Measurements from ENCODE around the gene S100A14. TPM values are rescaled to one million over a fixed set of nuclear protein-coding genes. Genes with fewer than 3 reads are reported as not detected.
A peak's percentile ranks its signal among the peaks of the same experiment; 100 is the strongest.

Gene S100A14
- polyA plus RNA-seq (2013), result 20.0 and 21.0 TPM in 2 replicates

GRCh38 chr1:153616144-153616916 lies at the start of gene S100A14:
Gene S100A14 (minus strand): TSS chr1:153616325. CDS start chr1:153615858, 467 bp downstream.
- H3K79me2 ChIP-seq (ENCODE audit: control insufficient read depth, insufficient read depth, low read length, poor library complexity), result no peaks in the 10 kb centered on the region
- no peak within 1 kb of the TSS for H4K12ac ChIP-seq (ENCODE audit: low read depth, low read length)
- H3K79me1 ChIP-seq (ENCODE audit: low read length), result peaks cover 16% of the 10 kb centered on the region
- no CpG with 5 or more reads among the region's 10 CpGs for WGBS (ENCODE audit: extremely low coverage, insufficient coverage, insufficient read length)
- H3K9me3 ChIP-seq (ENCODE audit: insufficient read depth, low read depth, low read length), result no peaks in the 10 kb centered on the region
- H4K8ac ChIP-seq (ENCODE audit: low read depth, low read length), result peak within 1 kb of the TSS; percentile 62
- H3K36me3 ChIP-seq (ENCODE audit: control insufficient read depth in 1 of 2, insufficient read depth in 2 of 2, low read length in 2 of 2), result peaks cover 10 to 13% of the 10 kb centered on the region in 2 experiments
- H3K27ac ChIP-seq (ENCODE audit: low read depth, low read length), result no peak within 1 kb of the TSS
- no peak within 1 kb of the TSS for H3K23ac ChIP-seq (ENCODE audit: low read length)
- H3K14ac ChIP-seq (ENCODE audit: low read length), result peak within 1 kb of the TSS; percentile 44
- no peak within 1 kb of the TSS for H3K4me3 ChIP-seq (ENCODE audit: low read depth, low read length)
- peak within 1 kb of the TSS; percentile 19 for H3K4ac ChIP-seq (ENCODE audit: low read depth, low read length)
- no peak for DNase-seq
- no peak within 1 kb of the TSS for H2BK5ac ChIP-seq (ENCODE audit: low read depth, low read length, poor library complexity)
- no peak within 1 kb of the TSS for H3K4me2 ChIP-seq (ENCODE audit: low read length)
- H2BK12ac ChIP-seq (ENCODE audit: low read length), result peak within 1 kb of the TSS; percentile 76
- peak within 1 kb of the TSS; percentile 83 for H4K91ac ChIP-seq (ENCODE audit: low read depth, low read length)
- H2AFZ ChIP-seq (ENCODE audit: insufficient read depth, low read length, poor library complexity), result peak within 1 kb of the TSS; percentile 19
- no peaks in the 10 kb centered on the region for H3K27me3 ChIP-seq (ENCODE audit: insufficient read depth, low read length)
- H2AK5ac ChIP-seq (ENCODE audit: low read length), result peak within 1 kb of the TSS; percentile 81
- H3K9ac ChIP-seq (ENCODE audit: low read length), result no peak within 1 kb of the TSS
- peak within 1 kb of the TSS; percentile 38 for H3K18ac ChIP-seq (ENCODE audit: low read length)
- peaks cover 21 to 26% of the 10 kb centered on the region in 2 experiments for H3K4me1 ChIP-seq (ENCODE audit: control insufficient read depth in 1 of 2, insufficient read depth in 2 of 2, low read length in 2 of 2)
- H2BK120ac ChIP-seq (ENCODE audit: insufficient read depth, low read length, poor library complexity), result peak within 1 kb of the TSS; percentile 61

- H3K4me2 ChIP-seq (ENCODE audit: low read length), result no peak overlapping the region
- H3K4ac ChIP-seq (ENCODE audit: low read depth, low read length), result no peak overlapping the region
- no peak overlapping the region for H3K23ac ChIP-seq (ENCODE audit: low read length)
- H2AK5ac ChIP-seq (ENCODE audit: low read length), result no peak overlapping the region
- H3K4me1 ChIP-seq (ENCODE audit: control insufficient read depth in 1 of 2, insufficient read depth in 2 of 2, low read length in 2 of 2), result peaks cover 2% of the 10 kb centered on the region in 2 experiments
- H3K36me3 ChIP-seq (ENCODE audit: control insufficient read depth in 1 of 2, insufficient read depth in 2 of 2, low read length in 2 of 2), result peaks cover 41 to 65% of the 10 kb centered on the region in 2 experiments
- no peaks in the 10 kb centered on the region for H3K27me3 ChIP-seq (ENCODE audit: insufficient read depth, low read length)
- H3K9ac ChIP-seq (ENCODE audit: low read length), result no peak overlapping the region
- peaks cover 3% of the 10 kb centered on the region for H3K79me2 ChIP-seq (ENCODE audit: control insufficient read depth, insufficient read depth, low read length, poor library complexity)
- H4K91ac ChIP-seq (ENCODE audit: low read depth, low read length), result no peak overlapping the region
- no peak overlapping the region for H3K14ac ChIP-seq (ENCODE audit: low read length)
- H3K27ac ChIP-seq (ENCODE audit: low read depth, low read length), result no peak overlapping the region
- H3K18ac ChIP-seq (ENCODE audit: low read length), result no peak overlapping the region
- H3K79me1 ChIP-seq (ENCODE audit: low read length), result peaks cover 3% of the 10 kb centered on the region
- H4K8ac ChIP-seq (ENCODE audit: low read depth, low read length), result no peak overlapping the region
- no peaks in the 10 kb centered on the region for H3K9me3 ChIP-seq (ENCODE audit: insufficient read depth, low read depth, low read length)
- no peak overlapping the region for H2BK5ac ChIP-seq (ENCODE audit: low read depth, low read length, poor library complexity)
- H2AFZ ChIP-seq (ENCODE audit: insufficient read depth, low read length, poor library complexity), result no peak overlapping the region
- no peak overlapping the region for H2BK120ac ChIP-seq (ENCODE audit: insufficient read depth, low read length, poor library complexity)
- WGBS (ENCODE audit: extremely low coverage, insufficient coverage, insufficient read length), result no CpG with 5 or more reads among the region's 5 CpGs
- H2BK12ac ChIP-seq (ENCODE audit: low read length), result no peak overlapping the region
- no peak overlapping the region for H3K4me3 ChIP-seq (ENCODE audit: low read depth, low read length)
- DNase-seq, result peak in 1 of 2 donors; percentile 34
- no peak overlapping the region for H4K12ac ChIP-seq (ENCODE audit: low read depth, low read length)
Observed at GRCh38 chr1:153663211-153663610, 47.1 kb upstream of the S100A14 start.

- no peak overlapping the region for H3K4me3 ChIP-seq (ENCODE audit: low read depth, low read length)
- H2BK12ac ChIP-seq (ENCODE audit: low read length), result no peak overlapping the region
- no peak overlapping the region for H2BK5ac ChIP-seq (ENCODE audit: low read depth, low read length, poor library complexity)
- H3K9me3 ChIP-seq (ENCODE audit: insufficient read depth, low read depth, low read length), result no peaks in the 10 kb centered on the region
- H3K79me1 ChIP-seq (ENCODE audit: low read length), result peaks cover 3% of the 10 kb centered on the region
- no peak overlapping the region for H4K91ac ChIP-seq (ENCODE audit: low read depth, low read length)
- H2AFZ ChIP-seq (ENCODE audit: insufficient read depth, low read length, poor library complexity), result no peak overlapping the region
- no peaks in the 10 kb centered on the region for H3K27me3 ChIP-seq (ENCODE audit: insufficient read depth, low read length)
- H3K23ac ChIP-seq (ENCODE audit: low read length), result no peak overlapping the region
- DNase-seq, result no peak
- H3K18ac ChIP-seq (ENCODE audit: low read length), result no peak overlapping the region
- no peak overlapping the region for H2AK5ac ChIP-seq (ENCODE audit: low read length)
- H3K27ac ChIP-seq (ENCODE audit: low read depth, low read length), result no peak overlapping the region
- WGBS (ENCODE audit: extremely low coverage, insufficient coverage, insufficient read length), result no CpG with 5 or more reads among the region's 2 CpGs
- no peak overlapping the region for H3K9ac ChIP-seq (ENCODE audit: low read length)
- H3K4me1 ChIP-seq (ENCODE audit: control insufficient read depth in 1 of 2, insufficient read depth in 2 of 2, low read length in 2 of 2), result peaks cover 2 to 3% of the 10 kb centered on the region in 2 experiments
- H3K36me3 ChIP-seq (ENCODE audit: control insufficient read depth in 1 of 2, insufficient read depth in 2 of 2, low read length in 2 of 2), result peaks cover 39 to 59% of the 10 kb centered on the region in 2 experiments
- no peak overlapping the region for H4K12ac ChIP-seq (ENCODE audit: low read depth, low read length)
- H3K4ac ChIP-seq (ENCODE audit: low read depth, low read length), result no peak overlapping the region
- no peak overlapping the region for H3K4me2 ChIP-seq (ENCODE audit: low read length)
- peaks cover 3% of the 10 kb centered on the region for H3K79me2 ChIP-seq (ENCODE audit: control insufficient read depth, insufficient read depth, low read length, poor library complexity)
- H3K14ac ChIP-seq (ENCODE audit: low read length), result no peak overlapping the region
- H4K8ac ChIP-seq (ENCODE audit: low read depth, low read length), result no peak overlapping the region
- H2BK120ac ChIP-seq (ENCODE audit: insufficient read depth, low read length, poor library complexity), result no peak overlapping the region
Observed at GRCh38 chr1:153662269-153662668, 46.1 kb upstream of the S100A14 start.

- peak; percentile 94 to 97 for DNase-seq
- WGBS (ENCODE audit: extremely low coverage, insufficient coverage, insufficient read length), result no CpG with 5 or more reads among the region's 9 CpGs
- no peak overlapping the region for H3K4ac ChIP-seq (ENCODE audit: low read depth, low read length)
Observed at GRCh38 chr1:153661111-153661708, 45.1 kb upstream of the S100A14 start.

More at GRCh38 chr1:153661111-153661708, 45.1 kb upstream of the S100A14 start:
- H3K4me1 ChIP-seq (ENCODE audit: control insufficient read depth in 1 of 2, insufficient read depth in 2 of 2, low read length in 2 of 2), result peaks cover 2 to 3% of the 10 kb centered on the region in 2 experiments
- no peak overlapping the region for H4K91ac ChIP-seq (ENCODE audit: low read depth, low read length)
- H2BK120ac ChIP-seq (ENCODE audit: insufficient read depth, low read length, poor library complexity), result no peak overlapping the region
- peak overlapping the region; percentile 33 for H4K12ac ChIP-seq (ENCODE audit: low read depth, low read length)
- H3K4me3 ChIP-seq (ENCODE audit: low read depth, low read length), result no peak overlapping the region
- no peak overlapping the region for H2BK5ac ChIP-seq (ENCODE audit: low read depth, low read length, poor library complexity)
- no peak overlapping the region for H4K8ac ChIP-seq (ENCODE audit: low read depth, low read length)
- no peak overlapping the region for H3K14ac ChIP-seq (ENCODE audit: low read length)
- H3K9ac ChIP-seq (ENCODE audit: low read length), result no peak overlapping the region
- peaks cover 3% of the 10 kb centered on the region for H3K79me2 ChIP-seq (ENCODE audit: control insufficient read depth, insufficient read depth, low read length, poor library complexity)
- H3K27ac ChIP-seq (ENCODE audit: low read depth, low read length), result no peak overlapping the region
- peaks cover 29 to 48% of the 10 kb centered on the region in 2 experiments for H3K36me3 ChIP-seq (ENCODE audit: control insufficient read depth in 1 of 2, insufficient read depth in 2 of 2, low read length in 2 of 2)
- H2BK12ac ChIP-seq (ENCODE audit: low read length), result no peak overlapping the region
- H3K9me3 ChIP-seq (ENCODE audit: insufficient read depth, low read depth, low read length), result no peaks in the 10 kb centered on the region
- no peak overlapping the region for H3K4me2 ChIP-seq (ENCODE audit: low read length)
- H3K79me1 ChIP-seq (ENCODE audit: low read length), result peaks cover 3% of the 10 kb centered on the region
- H2AK5ac ChIP-seq (ENCODE audit: low read length), result no peak overlapping the region
- H3K27me3 ChIP-seq (ENCODE audit: insufficient read depth, low read length), result no peaks in the 10 kb centered on the region
- no peak overlapping the region for H3K18ac ChIP-seq (ENCODE audit: low read length)
- no peak overlapping the region for H3K23ac ChIP-seq (ENCODE audit: low read length)
- no peak overlapping the region for H2AFZ ChIP-seq (ENCODE audit: insufficient read depth, low read length, poor library complexity)
